SK-N-SH (cell line): ENCODE results near the gene RASA4B.
"Not testable (repeated sequence)": the region's sequence is repeated elsewhere in the genome, so short reads cannot be mapped to it uniquely, and the experiment has no call there.

Source experiments
- CTCF ChIP-seq: fragments of 200-600 bp; sonication (generic); IDR thresholded peaks from 2 replicates; pipeline ENCODE4 v1.6.1; 2017; ENCODE audit warnings: antibody characterized with exemption, mild to moderate bottlenecking, moderate library complexity
- SMC3 ChIP-seq: IDR thresholded peaks from 2 replicates; pipeline ENCODE4 v1.6.1; 2012; ENCODE audit warnings: low read depth, low read length, improper control_type of control experiment
- YY1 ChIP-seq: IDR thresholded peaks from 2 replicates; pipeline ENCODE4 v1.4.0; 2012; ENCODE audit warnings: low read depth, mild to moderate bottlenecking

GRCh38 chr7:102512642-102513221 lies 4.8 kb downstream of the RASA4B start:
- not testable (repeated sequence) for TF ChIP-seq SMC3, YY1, CTCF
